Astrocyte (in vitro differentiated cells and primary cell): ENCODE measurements around the gene RHNO1.

Source experiments
- EZH2 ChIP-seq: IDR thresholded peaks from 2 replicates; pipeline ENCODE4 v1.6.1; 2012; ENCODE audit warnings: mild to moderate bottlenecking, low read length, inconsistent platforms; ENCODE audit not compliant: insufficient read depth
- TF ChIP-seq, protein P1 (sequence below): IDR thresholded peaks from 2 replicates; pipeline ENCODE4 v1.5.1; 2011; ENCODE audit warnings: low read depth, mild to moderate bottlenecking, inconsistent platforms, low read length, moderate library complexity; ENCODE audit not compliant: insufficient read depth

- TF ChIP-seq, protein P1, sequence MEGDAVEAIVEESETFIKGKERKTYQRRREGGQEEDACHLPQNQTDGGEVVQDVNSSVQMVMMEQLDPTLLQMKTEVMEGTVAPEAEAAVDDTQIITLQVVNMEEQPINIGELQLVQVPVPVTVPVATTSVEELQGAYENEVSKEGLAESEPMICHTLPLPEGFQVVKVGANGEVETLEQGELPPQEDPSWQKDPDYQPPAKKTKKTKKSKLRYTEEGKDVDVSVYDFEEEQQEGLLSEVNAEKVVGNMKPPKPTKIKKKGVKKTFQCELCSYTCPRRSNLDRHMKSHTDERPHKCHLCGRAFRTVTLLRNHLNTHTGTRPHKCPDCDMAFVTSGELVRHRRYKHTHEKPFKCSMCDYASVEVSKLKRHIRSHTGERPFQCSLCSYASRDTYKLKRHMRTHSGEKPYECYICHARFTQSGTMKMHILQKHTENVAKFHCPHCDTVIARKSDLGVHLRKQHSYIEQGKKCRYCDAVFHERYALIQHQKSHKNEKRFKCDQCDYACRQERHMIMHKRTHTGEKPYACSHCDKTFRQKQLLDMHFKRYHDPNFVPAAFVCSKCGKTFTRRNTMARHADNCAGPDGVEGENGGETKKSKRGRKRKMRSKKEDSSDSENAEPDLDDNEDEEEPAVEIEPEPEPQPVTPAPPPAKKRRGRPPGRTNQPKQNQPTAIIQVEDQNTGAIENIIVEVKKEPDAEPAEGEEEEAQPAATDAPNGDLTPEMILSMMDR, result no peak
- no peak for TF ChIP-seq EZH2
These were observed 21.0 kb upstream of the RHNO1 start for GRCh38 chr12:2856051-2856450.
